ENCODE results near the gene UQCRFS1. TPM values are rescaled to one million over a fixed set of nuclear protein-coding genes. Genes with fewer than 3 reads are reported as not detected.

UQCRFS1 gene
- polyA plus RNA-seq, 2 of the 4 experiments (the other 2 are of a cell fraction), result 111 to 148 TPM

- TF ChIP-seq HDAC2 (IDR thresholded peaks at IDR 0.05), result no peak
- no peak for TF ChIP-seq HES2 (IDR thresholded peaks at IDR 0.05)
- TF ChIP-seq RARB (CRISPR knock-in tag; IDR thresholded peaks at IDR 0.05), result no peak
- TF ChIP-seq FOSL2 (IDR thresholded peaks at IDR 0.05), result no peak
- TF ChIP-seq FOSL2 (CRISPR knock-in tag; IDR thresholded peaks at IDR 0.05), result no peak
- no peak for TF ChIP-seq ZSCAN20 (CRISPR knock-in tag; IDR thresholded peaks at IDR 0.05)
- POLR2A ChIA-PET, result no interaction called here
- H3K4me1 ChIP-seq, result no peaks in the 10 kb centered on the region
- CTCF ChIA-PET, result interaction anchor here (1.2 to 1.5 kb wide), 2 partner anchors 10 to 92 kb away, joined by 3 to 5 read pairs; no protein-coding TSS in a partner anchor
- DNase-seq (ENCODE audit: low read depth in 1 of 2, low spot score in 1 of 2) (no peak), FAIRE-seq (peak; percentile 18), ATAC-seq (no peak)
- H3K9me3 ChIP-seq, result peaks cover 12% of the 10 kb centered on the region; the same call in 1 of the 3 replicates
- H3K27ac ChIP-seq, result no peak overlapping the region
- H3K4me3 ChIP-seq, result no peak overlapping the region
- H3K4me2 ChIP-seq, result no peak overlapping the region
- 10% methylated on average over 2 of the region's 2 CpGs for WGBS (ENCODE audit: missing lambda C conversion rate)
These were observed 41.4 kb downstream of the UQCRFS1 start for GRCh38 chr19:29171525-29171924.

- DNase-seq (ENCODE audit: low read depth in 1 of 2, low spot score in 1 of 2) (no peak), FAIRE-seq (no peak), ATAC-seq (no peak)
- H3K4me1 ChIP-seq, result no peaks in the 10 kb centered on the region
- WGBS (ENCODE audit: missing lambda C conversion rate), result 0% methylated on average over 1 of the region's 1 CpG
- no peak overlapping the region for H3K4me3 ChIP-seq
- H3K4me2 ChIP-seq, result no peak overlapping the region
- TF ChIP-seq PBX3 (IDR thresholded peaks at IDR 0.05), result no peak
- TF ChIP-seq HOXA7 (CRISPR knock-in tag; IDR thresholded peaks at IDR 0.05), result no peak
- no peak for TF ChIP-seq HMGXB4 (CRISPR knock-in tag; IDR thresholded peaks at IDR 0.05; ENCODE audit: borderline replicate concordance)
- no peak for TF ChIP-seq HES2 (IDR thresholded peaks at IDR 0.05)
- TF ChIP-seq FOXS1 (CRISPR knock-in tag; IDR thresholded peaks at IDR 0.05), result no peak
- TF ChIP-seq POLR2AphosphoS2 (conservative IDR thresholded peaks at IDR 0.05; ENCODE audit: low read length), result no peak
- no peak for TF ChIP-seq FOSL2 (IDR thresholded peaks at IDR 0.05)
- TF ChIP-seq FOSL2 (CRISPR knock-in tag; IDR thresholded peaks at IDR 0.05), result no peak
- no peak for TF ChIP-seq NFE2L2 (conservative IDR thresholded peaks at IDR 0.05; ENCODE audit: low read length)
- TF ChIP-seq CEBPB (IDR thresholded peaks at IDR 0.05), result no peak
- TF ChIP-seq MAZ (IDR thresholded peaks at IDR 0.05; ENCODE audit: borderline replicate concordance, low read depth, low read length), result no peak
- no peak for TF ChIP-seq E2F6 (IDR thresholded peaks at IDR 0.05; ENCODE audit: borderline replicate concordance, low read depth)
- no peak for TF ChIP-seq ZFP36 (IDR thresholded peaks at IDR 0.05; ENCODE audit: borderline replicate concordance, partially characterized antibody)
- TF ChIP-seq GATA3 (IDR thresholded peaks at IDR 0.05; ENCODE audit: borderline replicate concordance), result no peak
- TF ChIP-seq RFX5 (IDR thresholded peaks at IDR 0.05), result no peak
- no peak for TF ChIP-seq ZNF302 (CRISPR knock-in tag; IDR thresholded peaks at IDR 0.05)
- no peak for TF ChIP-seq ESRRA (IDR thresholded peaks at IDR 0.05; ENCODE audit: borderline replicate concordance, low read length)
- TF ChIP-seq JUN (IDR thresholded peaks at IDR 0.05), result no peak
- no peak for TF ChIP-seq RCOR1 (IDR thresholded peaks at IDR 0.05; ENCODE audit: low read depth, low read length)
- H3K27ac ChIP-seq, result no peak overlapping the region
- peaks cover 12% of the 10 kb centered on the region; the same call in 1 of the 3 replicates for H3K9me3 ChIP-seq
- POLR2A ChIA-PET, result no interaction called here
- CTCF ChIA-PET, result interaction anchor here (0.9 to 1.5 kb wide), 3 partner anchors 11 to 93 kb away, joined by 3 to 5 read pairs (median 3); no protein-coding TSS in a partner anchor
These were observed 42.4 kb downstream of the UQCRFS1 start for GRCh38 chr19:29170554-29170953.
